Measurements from ENCODE around the gene CYB5R2.

CYB5R2 gene

GRCh38 chr11:7672960-7673723 is at the start of gene CYB5R2:
TSS of gene CYB5R2 (minus strand) at chr11:7673500. CDS start at chr11:7672825, 675 bp downstream.
- Histone ChIP-seq H3K36me3 (ENCODE audit: insufficient read depth, low read length) (no peaks in the 10 kb centered on the region), H3K4me3 (ENCODE audit: low read length, poor library complexity, severe bottlenecking) (no peak within 1 kb of the TSS), H3K9me3 (ENCODE audit: insufficient read depth, low read depth, low read length) (no peaks in the 10 kb centered on the region), H2AFZ (ENCODE audit: low read length) (no peak within 1 kb of the TSS), H3K4me2 (ENCODE audit: low read depth, low read length, poor library complexity, severe bottlenecking) (no peak within 1 kb of the TSS), H3K9ac (ENCODE audit: low read depth, low read length, poor library complexity, severe bottlenecking) (no peak within 1 kb of the TSS), H3F3A (ENCODE audit: low read depth) (no peaks in the 10 kb centered on the region), H4K20me1 (ENCODE audit: insufficient read depth, low read length, poor library complexity, severe bottlenecking) (no peaks in the 10 kb centered on the region), H3K4me1 (ENCODE audit: insufficient read depth, low read length, poor library complexity, severe bottlenecking) (no peaks in the 10 kb centered on the region), H3K9me2 (replicated peaks; ENCODE audit: low read depth, low read length) (no peaks in the 10 kb centered on the region), H3K27me3 (ENCODE audit: insufficient read depth, low read length, poor library complexity, severe bottlenecking) (no peaks in the 10 kb centered on the region), H3K79me2 (ENCODE audit: insufficient read depth, low read length) (no peaks in the 10 kb centered on the region)
- no peak for TF ChIP-seq CTCF (conservative IDR thresholded peaks at IDR 0.05; ENCODE audit: low read length)

- TF ChIP-seq EZH2phosphoT487 (IDR thresholded peaks at IDR 0.05; ENCODE audit: borderline replicate concordance) (no peak), CTCF (conservative IDR thresholded peaks at IDR 0.05; ENCODE audit: low read length) (no peak)
- Histone ChIP-seq H3F3A (ENCODE audit: low read depth) (no peaks in the 10 kb centered on the region), H4K20me1 (ENCODE audit: insufficient read depth, low read length, poor library complexity, severe bottlenecking) (no peaks in the 10 kb centered on the region), H3K4me2 (ENCODE audit: low read depth, low read length, poor library complexity, severe bottlenecking) (no peak overlapping the region), H3K79me2 (ENCODE audit: insufficient read depth, low read length) (no peaks in the 10 kb centered on the region), H3K9ac (ENCODE audit: low read depth, low read length, poor library complexity, severe bottlenecking) (no peak overlapping the region), H3K27me3 (ENCODE audit: insufficient read depth, low read length, poor library complexity, severe bottlenecking) (no peaks in the 10 kb centered on the region), H3K9me3 (ENCODE audit: insufficient read depth, low read depth, low read length) (no peaks in the 10 kb centered on the region), H2AFZ (ENCODE audit: low read length) (no peak overlapping the region), H3K4me1 (ENCODE audit: insufficient read depth, low read length, poor library complexity, severe bottlenecking) (no peaks in the 10 kb centered on the region), H3K4me3 (ENCODE audit: low read length, poor library complexity, severe bottlenecking) (no peak overlapping the region), H3K36me3 (ENCODE audit: insufficient read depth, low read length) (no peaks in the 10 kb centered on the region), H3K9me2 (replicated peaks; ENCODE audit: low read depth, low read length) (no peaks in the 10 kb centered on the region)
Observed at GRCh38 chr11:7714786-7715185, 41.5 kb upstream of the CYB5R2 start.

GRCh38 chr11:7706377-7706776 is 33.1 kb upstream of the CYB5R2 start, which contains the start of gene OVCH2:
TSS of gene OVCH2 (minus strand) at chr11:7706477. CDS start at chr11:7706394, 83 bp downstream.
- TF ChIP-seq EZH2phosphoT487 (IDR thresholded peaks at IDR 0.05; ENCODE audit: borderline replicate concordance) (no peak), CTCF (conservative IDR thresholded peaks at IDR 0.05; ENCODE audit: low read length) (no peak)
- H2AFZ ChIP-seq (ENCODE audit: low read length): no peak within 1 kb of the TSS
- no peak within 1 kb of the TSS for H3K4me2 ChIP-seq (ENCODE audit: low read depth, low read length, poor library complexity, severe bottlenecking)
- no peak within 1 kb of the TSS for H3K9ac ChIP-seq (ENCODE audit: low read depth, low read length, poor library complexity, severe bottlenecking)
- no peaks in the 10 kb centered on the region for H3K36me3 ChIP-seq (ENCODE audit: insufficient read depth, low read length)
- H3K9me2 ChIP-seq (replicated peaks; ENCODE audit: low read depth, low read length): no peaks in the 10 kb centered on the region
- no peaks in the 10 kb centered on the region for H3F3A ChIP-seq (ENCODE audit: low read depth)
- no peaks in the 10 kb centered on the region for H3K4me1 ChIP-seq (ENCODE audit: insufficient read depth, low read length, poor library complexity, severe bottlenecking)
- no peaks in the 10 kb centered on the region for H3K27me3 ChIP-seq (ENCODE audit: insufficient read depth, low read length, poor library complexity, severe bottlenecking)
- no peaks in the 10 kb centered on the region for H3K79me2 ChIP-seq (ENCODE audit: insufficient read depth, low read length)
- no peaks in the 10 kb centered on the region for H4K20me1 ChIP-seq (ENCODE audit: insufficient read depth, low read length, poor library complexity, severe bottlenecking)
- H3K4me3 ChIP-seq (ENCODE audit: low read length, poor library complexity, severe bottlenecking): no peak within 1 kb of the TSS
- no peaks in the 10 kb centered on the region for H3K9me3 ChIP-seq (ENCODE audit: insufficient read depth, low read depth, low read length)

Data from Loucy (cell line).